ENCODE results near the gene NSRP1. TPM values are rescaled to one million over a fixed set of nuclear protein-coding genes. Genes with fewer than 3 reads are reported as not detected.

NSRP1 gene
- total and polyA plus RNA-seq, 2 of the 4 experiments (the other 2 are of a cell fraction) = 3.4 to 14.2 TPM

GRCh38 chr17:30165960-30166359 lies 49.3 kb downstream of the NSRP1 start:
- ATAC-seq (ENCODE audit: low read depth) = no peak

More at GRCh38 chr17:30165960-30166359, 49.3 kb downstream of the NSRP1 start:
- no peaks in the 10 kb centered on the region; the same call in 1 of the 2 replicates for H3K9me1 ChIP-seq (ENCODE audit: insufficient read depth, low read length)
- no peak overlapping the region for H2BK15ac ChIP-seq (ENCODE audit: low read depth, low read length)
- 0 out of 2 replicates have a peak, but pooled peaks cover 5% of the 10 kb centered on the region for H3K36me3 ChIP-seq (ENCODE audit: control insufficient read depth, insufficient read depth, low read length)
- H2AK5ac ChIP-seq (ENCODE audit: low read depth, low read length) = no peak overlapping the region
- no peak overlapping the region for H2BK120ac ChIP-seq (ENCODE audit: low read depth, low read length)
- H3K23ac ChIP-seq (ENCODE audit: low read depth, low read length) = no peak overlapping the region
- H4K8ac ChIP-seq (ENCODE audit: low read depth in 2 of 2, low read length in 2 of 2) = no peak overlapping the region
- no peak overlapping the region for H3K4me3 ChIP-seq (ENCODE audit: insufficient read depth, low read depth, low read length)
- no peaks in the 10 kb centered on the region for H3K9me3 ChIP-seq (ENCODE audit: control insufficient read depth, insufficient read depth, low read length)
- H3K56ac ChIP-seq (ENCODE audit: extremely low read depth, insufficient read depth, low read length) = no peak overlapping the region
- dilution Hi-C loops (cut with HindIII; ENCODE audit: low sequenced_read_pairs, unreplicated experiment) = no loop called here
- no peak for DNase-seq
- in situ Hi-C loops (cut with MboI; ENCODE audit: low sequenced_read_pairs) = no loop called here
- no peak overlapping the region for H4K91ac ChIP-seq (ENCODE audit: insufficient read depth, low read depth, low read length)
- no peak overlapping the region for H2BK5ac ChIP-seq (ENCODE audit: low read depth, low read length, poor library complexity, severe bottlenecking)
- no peak overlapping the region for H3K27ac ChIP-seq (ENCODE audit: insufficient read depth, low read length)
- H3K4me2 ChIP-seq (ENCODE audit: low read depth, low read length) = no peak overlapping the region
- no peaks in the 10 kb centered on the region; the same call in 1 of the 2 replicates for H3K4me1 ChIP-seq (ENCODE audit: control insufficient read depth, insufficient read depth, low read length)
- H3K9ac ChIP-seq (ENCODE audit: low read depth, low read length) = no peak overlapping the region
- peaks cover 20% of the 10 kb centered on the region for H4K20me1 ChIP-seq (ENCODE audit: insufficient read depth, low read length)
- no peaks in the 10 kb centered on the region for H3K27me3 ChIP-seq (ENCODE audit: control insufficient read depth, insufficient read depth, low read length)
- no CpG with 5 or more reads among the region's 1 CpG for WGBS, 2 experiments (ENCODE audit: extremely low coverage in 2 of 2, insufficient read length in 1 of 2)
- H2AFZ ChIP-seq (replicated peaks; ENCODE audit: low read length, poor library complexity) = no peak overlapping the region
- H3K14ac ChIP-seq (replicated peaks; ENCODE audit: low read depth, low read length) = no peak overlapping the region
- BruUV-seq (replicated peaks) = no TSS peak
- CTCF ChIA-PET = no interaction called here
- no peak overlapping the region for H2AK9ac ChIP-seq (replicated peaks; ENCODE audit: low read depth, low read length, poor library complexity)
- H3K79me1 ChIP-seq (ENCODE audit: low read depth in 1 of 2, low read length in 2 of 2) = peaks cover 10 to 33% of the 10 kb centered on the region in 2 experiments
- intact Hi-C loops (cut with micrococcal nuclease) = no loop called here
- H3K18ac ChIP-seq (ENCODE audit: low read depth, low read length) = no peak overlapping the region
- POLR2A ChIA-PET (ENCODE audit: unreplicated experiment) = no interaction called here
- H3K4ac ChIP-seq (ENCODE audit: low read depth, low read length) = no peak overlapping the region
- no peak overlapping the region for H2BK20ac ChIP-seq (ENCODE audit: low read depth, low read length)
- TF ChIP-seq MAFK (IDR thresholded peaks at IDR 0.05; ENCODE audit: low read depth, low read length) (no peak), POLR2A (IDR thresholded peaks at IDR 0.05; ENCODE audit: low read depth, low read length) (no peak), NFE2L2 (IDR thresholded peaks at IDR 0.05; ENCODE audit: low read depth, low read length) (no peak), MAZ (IDR thresholded peaks at IDR 0.05; ENCODE audit: borderline replicate concordance, low read depth, low read length) (no peak), FOS (IDR thresholded peaks at IDR 0.05; ENCODE audit: low read depth, low read length) (no peak), RCOR1 (IDR thresholded peaks at IDR 0.05; ENCODE audit: insufficient replicate concordance, low read length) (no peak), BHLHE40 (IDR thresholded peaks at IDR 0.05; ENCODE audit: low read depth, low read length) (no peak), RFX5 (IDR thresholded peaks at IDR 0.05; ENCODE audit: low read depth, low read length) (no peak), CHD1 (IDR thresholded peaks at IDR 0.05; ENCODE audit: low read depth, low read length) (no peak), RAD21 (IDR thresholded peaks at IDR 0.05; ENCODE audit: low read length) (no peak)
- TF ChIP-seq, protein P1, sequence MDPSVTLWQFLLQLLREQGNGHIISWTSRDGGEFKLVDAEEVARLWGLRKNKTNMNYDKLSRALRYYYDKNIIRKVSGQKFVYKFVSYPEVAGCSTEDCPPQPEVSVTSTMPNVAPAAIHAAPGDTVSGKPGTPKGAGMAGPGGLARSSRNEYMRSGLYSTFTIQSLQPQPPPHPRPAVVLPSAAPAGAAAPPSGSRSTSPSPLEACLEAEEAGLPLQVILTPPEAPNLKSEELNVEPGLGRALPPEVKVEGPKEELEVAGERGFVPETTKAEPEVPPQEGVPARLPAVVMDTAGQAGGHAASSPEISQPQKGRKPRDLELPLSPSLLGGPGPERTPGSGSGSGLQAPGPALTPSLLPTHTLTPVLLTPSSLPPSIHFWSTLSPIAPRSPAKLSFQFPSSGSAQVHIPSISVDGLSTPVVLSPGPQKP (IDR thresholded peaks at IDR 0.05; ENCODE audit: borderline replicate concordance, low read depth, low read length) = no peak
- TF ChIP-seq, protein P2, sequence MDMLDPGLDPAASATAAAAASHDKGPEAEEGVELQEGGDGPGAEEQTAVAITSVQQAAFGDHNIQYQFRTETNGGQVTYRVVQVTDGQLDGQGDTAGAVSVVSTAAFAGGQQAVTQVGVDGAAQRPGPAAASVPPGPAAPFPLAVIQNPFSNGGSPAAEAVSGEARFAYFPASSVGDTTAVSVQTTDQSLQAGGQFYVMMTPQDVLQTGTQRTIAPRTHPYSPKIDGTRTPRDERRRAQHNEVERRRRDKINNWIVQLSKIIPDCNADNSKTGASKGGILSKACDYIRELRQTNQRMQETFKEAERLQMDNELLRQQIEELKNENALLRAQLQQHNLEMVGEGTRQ (IDR thresholded peaks at IDR 0.05; ENCODE audit: low read depth, low read length) = no peak
- H4K5ac ChIP-seq (ENCODE audit: low read depth, low read length) = no peak overlapping the region

Measured in IMR-90 (cell line).